ENCODE data around the gene LRRC4C. TPM values are rescaled to one million over a fixed set of nuclear protein-coding genes. Genes with fewer than 3 reads are reported as not detected.
"Not testable (repeated sequence)": the region's sequence is repeated elsewhere in the genome, so short reads cannot be mapped to it uniquely, and the experiment has no call there.

Gene LRRC4C
- total RNA-seq, 1 experiment from 2014 or later, result not detected

DNA sequence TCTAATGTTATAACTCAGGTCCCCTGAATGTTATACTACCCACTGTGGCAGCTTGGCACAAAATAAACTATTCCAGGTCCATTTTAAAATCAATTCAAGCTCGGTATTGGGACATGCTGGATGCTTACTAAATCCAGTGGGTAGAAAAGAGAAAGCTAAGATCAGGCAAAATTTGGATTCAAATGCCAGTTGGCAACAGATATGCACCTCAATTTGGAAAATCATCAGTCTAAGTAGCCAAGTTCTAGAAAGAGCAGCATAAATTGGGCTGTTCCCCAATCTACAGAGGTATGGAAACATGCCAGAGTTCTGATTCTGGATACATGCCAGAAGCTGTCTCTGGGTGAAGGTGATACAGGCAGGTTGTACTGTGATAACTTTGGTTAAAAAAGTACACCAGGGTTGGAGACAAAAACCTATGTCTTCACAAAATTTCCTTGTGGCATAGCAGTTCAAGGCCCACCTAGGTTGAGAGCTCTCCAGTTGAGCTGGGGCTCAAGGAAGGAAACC, 427.8 kb downstream of the LRRC4C start:
- in situ Hi-C loops (cut with HindIII; ENCODE audit: low pct_unique_long_range_greater_than_20kb, low sequenced_read_pairs), result no loop called here

DNA sequence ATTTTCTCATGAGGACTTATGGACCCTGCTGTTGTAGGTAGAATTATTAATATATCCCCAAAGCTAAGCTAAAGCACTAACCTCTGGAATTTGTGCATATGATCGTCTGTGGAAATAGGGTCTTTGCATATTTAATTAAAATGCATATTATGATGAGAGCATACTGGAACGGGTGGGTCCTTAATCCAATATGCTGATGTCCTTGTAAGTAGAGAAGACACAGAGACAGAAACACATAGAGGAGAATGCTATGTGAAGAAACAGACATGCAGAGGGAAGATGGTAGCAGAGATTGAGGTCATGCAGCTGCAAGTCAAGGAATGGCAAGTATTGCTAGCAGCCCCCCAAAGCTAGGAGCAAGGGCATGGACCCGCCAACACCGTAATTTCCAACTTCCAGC, 439.2 kb downstream of the LRRC4C start:
- in situ Hi-C loops (cut with HindIII; ENCODE audit: low pct_unique_long_range_greater_than_20kb, low sequenced_read_pairs), result no loop called here
- DNase-seq (ENCODE audit: low read depth, low spot score), result no peak

More for the DNA sequence above, 427.8 kb downstream of the LRRC4C start:
- no peak for DNase-seq (ENCODE audit: low read depth, low spot score)

DNA sequence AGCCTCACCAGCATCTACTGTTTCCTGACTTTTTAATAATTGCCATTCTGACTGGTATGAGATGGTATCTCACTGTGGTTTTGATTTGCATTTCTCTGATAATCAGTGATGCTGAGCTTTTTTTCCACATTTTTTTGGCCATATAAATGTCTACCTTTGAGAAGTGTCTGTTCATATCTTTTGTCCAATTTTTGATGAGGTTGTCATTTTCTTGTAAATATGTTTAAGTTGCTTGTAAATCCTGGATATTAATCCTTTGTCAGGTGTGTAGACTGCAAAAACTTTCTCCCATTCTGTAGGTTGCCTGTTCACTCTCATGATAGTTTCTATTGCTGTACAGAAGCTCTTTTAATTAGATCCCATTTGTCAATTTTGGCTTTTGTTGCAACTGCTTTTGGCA, 439.8 kb downstream of the LRRC4C start:
- in situ Hi-C loops (cut with HindIII; ENCODE audit: low pct_unique_long_range_greater_than_20kb, low sequenced_read_pairs); DNase-seq (ENCODE audit: low read depth, low spot score): not testable (repeated sequence)

DNA sequence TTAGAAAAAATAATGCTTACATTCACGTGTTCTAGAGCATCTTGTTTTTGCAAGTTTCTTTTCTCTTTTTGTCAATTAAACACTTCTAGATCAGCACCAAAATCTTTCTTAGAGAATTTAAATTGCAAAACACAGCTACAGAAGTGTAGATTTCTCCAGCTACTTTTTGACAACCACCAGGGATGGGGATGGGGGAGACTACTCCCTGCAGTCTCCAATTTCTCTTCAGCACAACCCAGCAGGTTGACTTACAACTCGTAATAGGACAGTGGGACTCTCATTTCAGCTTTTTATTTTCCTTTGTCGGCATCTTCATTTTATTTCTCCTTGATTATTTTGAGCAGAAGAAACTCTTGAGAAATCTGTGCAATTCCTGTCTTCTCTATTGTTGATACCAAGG, 441.2 kb downstream of the LRRC4C start:
- in situ Hi-C loops (cut with HindIII; ENCODE audit: low pct_unique_long_range_greater_than_20kb, low sequenced_read_pairs), result no loop called here
- no peak for DNase-seq (ENCODE audit: low read depth, low spot score)

DNA sequence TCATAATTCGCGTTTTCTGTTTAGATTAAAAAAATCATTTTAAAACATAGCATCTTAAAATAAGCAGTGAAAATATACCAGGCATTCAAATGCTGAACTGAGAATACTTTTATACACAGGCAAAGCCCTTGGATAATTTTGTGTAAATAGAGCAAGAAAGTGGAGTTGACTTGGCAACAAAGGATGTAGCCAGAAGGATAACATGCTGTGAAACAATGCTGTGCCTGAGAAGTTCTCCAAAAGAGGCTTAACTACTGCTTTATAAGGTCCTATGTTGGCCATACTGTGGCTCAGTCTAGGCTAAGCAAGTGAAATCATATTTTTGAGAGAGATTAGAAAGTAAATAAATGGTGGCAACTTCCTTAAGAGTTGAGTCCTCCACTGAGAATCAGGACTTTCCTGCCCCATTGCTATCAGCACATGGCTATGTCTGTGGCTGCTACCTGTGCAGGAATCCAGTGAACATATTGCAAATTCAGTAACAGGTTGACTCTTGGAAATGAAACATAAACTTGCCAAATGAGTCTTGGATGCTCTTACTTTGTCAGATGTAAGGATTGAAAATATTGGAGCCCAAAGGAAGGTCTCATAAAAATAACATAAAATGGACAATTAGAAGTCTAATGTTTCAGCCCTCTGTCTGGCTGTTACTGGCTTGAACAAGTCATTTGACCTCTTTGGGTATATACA, 448.9 kb downstream of the LRRC4C start:
- in situ Hi-C loops (cut with HindIII; ENCODE audit: low pct_unique_long_range_greater_than_20kb, low sequenced_read_pairs), result no loop called here
- no peak for DNase-seq (ENCODE audit: low read depth, low spot score)

DNA sequence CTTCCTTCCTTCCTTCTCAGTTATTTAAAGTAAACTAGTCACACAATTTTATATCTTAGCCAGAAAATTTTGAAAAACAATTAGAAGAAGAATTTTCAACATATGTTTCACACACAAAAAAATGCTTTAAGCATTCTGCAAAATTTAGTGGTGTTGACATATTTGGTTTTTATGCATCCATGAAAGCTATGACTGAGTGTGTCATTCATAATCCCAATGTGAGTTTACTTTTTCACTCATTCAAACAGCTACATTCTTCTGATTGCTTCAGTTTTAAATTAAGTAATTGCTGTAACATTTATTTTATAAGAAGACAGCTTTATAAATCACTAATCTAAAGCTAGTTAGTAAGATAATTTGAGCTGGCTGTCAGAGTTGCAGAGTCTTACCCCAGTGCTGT, 453.5 kb downstream of the LRRC4C start:
- in situ Hi-C loops (cut with HindIII; ENCODE audit: low pct_unique_long_range_greater_than_20kb, low sequenced_read_pairs), result no loop called here

DNA sequence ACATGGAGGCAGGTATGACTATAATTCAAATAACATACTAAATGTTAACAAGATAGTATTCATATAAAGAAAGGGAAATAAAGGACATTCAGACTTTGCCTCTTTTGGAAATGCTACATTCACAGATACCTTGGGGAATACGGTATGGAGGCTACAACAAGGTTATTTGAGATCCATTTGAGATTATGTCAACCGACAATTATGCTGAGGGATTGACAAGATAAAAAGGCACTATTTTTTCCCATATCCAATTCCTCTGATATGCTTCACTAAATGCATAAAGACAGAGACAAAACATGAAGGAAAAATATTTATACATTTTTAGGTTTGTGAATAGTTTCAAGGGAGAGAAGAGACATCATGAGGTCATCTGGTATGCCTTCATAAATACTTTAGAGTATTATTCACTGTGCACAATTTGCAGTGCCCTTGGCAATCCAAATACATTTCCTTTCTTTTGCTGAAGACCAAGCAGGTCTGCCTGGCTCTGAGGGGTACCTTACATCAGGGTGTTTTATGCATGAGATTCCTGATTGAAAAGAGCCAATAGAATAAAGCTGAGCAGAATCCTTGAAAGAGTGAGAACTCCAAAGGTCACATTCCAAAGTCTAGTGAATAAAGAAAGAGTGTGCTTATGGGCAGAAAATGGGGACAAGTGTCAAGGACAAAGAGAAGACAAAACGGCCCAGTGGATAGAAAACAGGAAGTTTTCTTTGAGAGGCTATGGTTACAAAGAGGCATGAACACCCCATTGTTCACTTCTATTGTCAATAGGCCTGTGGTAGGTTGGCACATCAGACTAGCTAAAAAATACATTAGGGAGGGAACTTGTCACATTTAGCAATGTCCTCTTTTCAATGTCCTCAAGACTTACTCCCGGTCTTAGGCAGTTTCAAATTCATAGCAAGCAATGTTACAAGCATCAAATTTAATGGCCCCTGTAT, 455.8 kb downstream of the LRRC4C start:
- no peak for DNase-seq (ENCODE audit: low read depth, low spot score)
- in situ Hi-C loops (cut with HindIII; ENCODE audit: low pct_unique_long_range_greater_than_20kb, low sequenced_read_pairs), result no loop called here

More for the DNA sequence above, 453.5 kb downstream of the LRRC4C start:
- no peak for DNase-seq (ENCODE audit: low read depth, low spot score)

DNA sequence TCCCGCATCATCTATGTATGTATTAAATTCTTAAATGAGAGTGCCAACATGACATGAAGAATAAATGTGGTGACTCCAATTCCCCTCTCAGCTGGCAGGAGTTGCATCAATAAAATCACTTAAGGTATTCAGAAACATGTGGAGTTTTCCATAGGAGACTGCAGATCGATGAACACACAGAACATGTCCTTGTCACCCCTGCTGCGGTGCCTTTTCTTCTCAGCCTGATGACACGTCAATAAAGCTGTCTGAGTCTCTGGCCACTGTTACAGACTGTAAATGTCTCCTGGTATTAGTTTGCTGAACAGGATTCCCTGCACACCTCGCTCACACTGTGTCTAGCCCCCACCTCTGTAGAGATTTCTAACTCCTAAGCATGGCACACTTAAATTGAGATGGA, 460.5 kb downstream of the LRRC4C start:
- DNase-seq (ENCODE audit: low read depth, low spot score), result no peak
- in situ Hi-C loops (cut with HindIII; ENCODE audit: low pct_unique_long_range_greater_than_20kb, low sequenced_read_pairs), result no loop called here

DNA sequence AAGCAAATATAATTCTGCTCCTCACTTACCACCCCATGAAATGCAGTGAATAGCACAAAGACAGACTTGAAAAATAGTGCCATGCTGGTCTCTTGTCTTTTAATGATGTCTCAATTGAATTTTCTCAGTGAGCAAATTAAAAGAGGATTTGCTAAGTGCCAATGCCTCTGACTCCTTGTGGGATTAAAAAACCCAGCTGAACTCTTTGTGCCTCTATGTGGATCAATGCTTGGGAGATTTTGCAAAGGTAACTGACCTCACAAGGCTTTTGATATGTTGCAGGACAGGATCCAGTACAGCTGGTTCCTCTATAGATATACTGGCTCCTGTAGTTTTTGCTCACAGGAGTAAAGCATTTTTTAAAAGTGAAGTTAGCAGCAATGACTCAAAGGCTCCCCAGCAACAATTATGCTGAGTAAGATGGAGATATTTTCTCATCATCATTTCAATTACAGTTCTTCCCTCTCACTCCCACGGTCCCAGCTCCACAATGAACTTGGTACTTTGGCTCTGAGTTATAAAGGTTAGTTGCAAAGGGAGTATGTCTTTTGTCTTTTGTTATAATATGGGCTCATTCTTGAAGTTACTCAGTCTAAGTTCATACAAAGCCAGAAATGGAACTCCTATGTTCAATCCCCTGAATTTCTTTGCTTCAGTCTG, 471.5 kb downstream of the LRRC4C start:
- in situ Hi-C loops (cut with HindIII; ENCODE audit: low pct_unique_long_range_greater_than_20kb, low sequenced_read_pairs), result no loop called here
- DNase-seq (ENCODE audit: low read depth, low spot score), result no peak

DNA sequence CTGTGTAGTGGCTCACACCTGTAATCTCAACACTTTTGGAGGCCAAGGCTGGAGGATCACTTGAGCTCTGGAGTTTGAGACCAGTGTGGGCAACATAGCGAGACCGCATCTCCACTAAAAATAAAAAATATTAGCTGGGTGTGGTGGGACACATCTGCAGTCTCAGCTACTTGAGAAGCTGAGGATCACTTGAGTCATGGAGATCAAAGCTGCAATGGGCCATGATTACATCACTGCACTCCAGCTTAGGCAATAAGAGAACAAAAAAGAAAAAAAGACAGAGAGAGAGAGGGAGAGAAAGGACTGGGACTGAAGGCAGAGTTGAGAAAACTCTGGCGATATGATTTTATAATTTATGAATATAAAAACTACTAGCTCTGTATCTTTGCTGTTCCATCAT, 473.1 kb downstream of the LRRC4C start:
- in situ Hi-C loops (cut with HindIII; ENCODE audit: low pct_unique_long_range_greater_than_20kb, low sequenced_read_pairs), result no loop called here
- DNase-seq (ENCODE audit: low read depth, low spot score), result no peak

DNA sequence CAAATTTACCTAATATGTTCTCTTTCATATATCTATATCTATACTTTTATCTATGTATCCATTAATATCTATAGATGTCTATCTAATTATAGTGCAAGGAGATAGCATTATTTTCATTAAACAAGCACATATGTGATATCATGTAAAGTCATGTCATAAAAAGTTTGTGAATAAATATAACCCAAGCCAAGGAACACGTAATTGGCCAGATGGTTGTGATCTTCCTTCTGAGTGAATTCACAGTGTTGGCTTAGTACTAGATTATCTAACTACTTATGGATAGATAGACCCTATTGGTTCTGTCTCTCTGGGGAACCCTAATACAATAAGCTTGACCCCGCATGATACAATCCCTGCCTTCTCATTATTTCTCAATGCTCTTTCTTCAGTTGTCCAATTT, 484.4 kb downstream of the LRRC4C start:
- no peak for DNase-seq (ENCODE audit: low read depth, low spot score)
- in situ Hi-C loops (cut with HindIII; ENCODE audit: low pct_unique_long_range_greater_than_20kb, low sequenced_read_pairs), result no loop called here

DNA sequence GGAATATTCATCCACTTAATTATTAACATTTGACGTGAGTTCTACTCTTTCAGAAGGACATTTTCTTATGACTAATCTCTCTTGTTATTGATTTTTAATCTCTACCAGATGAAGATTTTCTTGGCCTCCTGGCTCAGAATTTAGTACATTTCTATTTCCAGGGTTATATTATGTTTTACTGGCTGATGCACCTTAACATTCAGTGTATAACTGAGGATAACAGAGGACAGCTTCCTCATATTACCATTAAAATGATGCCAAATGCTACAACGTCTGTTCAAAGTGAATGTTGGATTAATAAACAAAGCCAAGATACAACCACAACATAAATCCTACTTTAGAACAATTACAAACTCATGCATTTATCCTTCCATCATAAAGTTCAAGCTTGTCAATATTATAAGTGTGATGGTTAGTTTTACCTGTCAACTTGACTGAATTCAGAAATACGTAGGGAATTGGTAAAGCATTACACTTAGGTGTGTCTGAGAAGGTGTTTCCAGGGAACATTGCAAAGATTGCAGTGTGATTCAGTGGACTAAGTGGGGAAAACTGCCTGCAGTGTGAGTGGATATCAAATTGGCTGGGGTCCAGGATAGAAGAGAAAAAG, 485.2 kb downstream of the LRRC4C start:
- DNase-seq (ENCODE audit: low read depth, low spot score), result no peak
- in situ Hi-C loops (cut with HindIII; ENCODE audit: low pct_unique_long_range_greater_than_20kb, low sequenced_read_pairs), result no loop called here

DNA sequence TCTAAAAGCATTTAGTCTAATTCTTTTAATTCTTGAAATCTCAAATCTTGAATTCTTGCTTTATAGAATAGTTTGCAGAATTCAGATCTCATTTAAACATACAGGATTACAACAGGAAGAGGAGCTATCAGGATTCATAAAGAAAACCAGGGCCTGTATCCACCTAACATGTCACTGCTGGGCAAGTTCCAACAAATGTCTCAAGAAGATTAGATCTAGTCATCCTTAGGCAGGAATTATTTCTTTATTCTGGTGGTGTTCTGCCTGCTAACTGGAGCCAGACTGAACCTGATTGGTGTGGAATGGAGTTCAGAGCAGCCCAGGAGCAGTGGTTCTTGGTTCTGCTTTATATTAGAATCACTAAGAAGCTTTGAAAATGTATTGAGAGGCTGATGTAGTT, 500.7 kb downstream of the LRRC4C start:
- in situ Hi-C loops (cut with HindIII; ENCODE audit: low pct_unique_long_range_greater_than_20kb, low sequenced_read_pairs), result no loop called here
- DNase-seq (ENCODE audit: low read depth, low spot score), result no peak

DNA sequence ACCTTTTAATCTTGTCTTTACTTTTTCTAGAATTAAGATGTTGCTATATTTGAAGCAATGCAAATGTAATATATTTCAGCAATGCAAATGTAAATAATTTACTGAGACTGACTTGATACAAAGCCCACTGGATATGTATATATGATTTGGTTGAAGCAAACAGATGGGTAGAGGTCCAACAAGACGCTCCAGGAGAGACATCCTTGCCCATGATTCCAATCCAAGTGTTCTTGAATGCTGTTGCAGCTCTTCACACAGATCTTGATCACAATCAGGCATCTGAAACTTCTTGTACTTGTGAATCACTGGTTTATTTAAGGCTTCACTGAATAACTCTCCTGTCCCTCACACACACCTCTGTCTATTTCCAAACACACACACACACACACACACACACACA, 507.0 kb downstream of the LRRC4C start:
- DNase-seq (ENCODE audit: low read depth, low spot score), result no peak
- in situ Hi-C loops (cut with HindIII; ENCODE audit: low pct_unique_long_range_greater_than_20kb, low sequenced_read_pairs), result no loop called here

DNA sequence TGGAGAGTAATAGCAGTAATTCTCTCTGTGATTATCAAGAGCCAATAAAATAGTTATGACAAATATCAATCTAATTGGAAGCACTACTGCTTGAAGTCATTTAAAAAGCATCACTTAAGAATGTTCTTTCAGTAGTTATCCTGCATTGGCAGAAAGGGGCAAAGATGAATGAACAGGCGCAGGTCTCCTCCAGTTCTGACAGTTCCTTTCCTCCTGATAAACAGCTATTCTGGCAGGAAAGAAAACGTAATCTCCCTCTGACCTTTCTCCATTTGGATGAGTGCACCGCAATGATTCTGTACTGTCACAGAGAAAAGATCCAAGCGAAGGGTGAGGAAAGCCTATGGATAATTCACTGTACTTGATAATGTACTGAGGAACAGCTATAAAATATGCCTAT, 521.5 kb downstream of the LRRC4C start:
- in situ Hi-C loops (cut with HindIII; ENCODE audit: low pct_unique_long_range_greater_than_20kb, low sequenced_read_pairs), result no loop called here
- DNase-seq (ENCODE audit: low read depth, low spot score), result no peak

DNA sequence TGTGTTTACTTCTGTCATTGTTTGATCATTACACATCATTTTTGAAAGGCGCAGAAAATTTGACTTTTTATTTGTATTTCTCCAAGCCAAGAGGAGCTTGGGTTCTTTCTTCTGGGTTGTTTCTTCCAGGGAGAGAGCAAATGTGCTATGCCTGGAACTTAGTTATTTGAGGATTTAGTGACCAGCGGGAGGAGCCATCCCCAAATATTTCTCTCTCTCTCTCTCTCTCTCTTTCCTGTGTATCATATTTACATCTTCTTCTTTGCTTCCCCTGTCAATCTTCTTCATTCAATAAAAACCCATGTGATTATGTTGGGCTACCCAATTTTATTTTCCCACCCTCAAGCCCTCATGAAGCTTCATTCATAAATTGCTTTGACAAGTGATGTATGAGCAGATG, 534.5 kb downstream of the LRRC4C start:
- in situ Hi-C loops (cut with HindIII; ENCODE audit: low pct_unique_long_range_greater_than_20kb, low sequenced_read_pairs), result no loop called here
- DNase-seq (ENCODE audit: low read depth, low spot score), result no peak

DNA sequence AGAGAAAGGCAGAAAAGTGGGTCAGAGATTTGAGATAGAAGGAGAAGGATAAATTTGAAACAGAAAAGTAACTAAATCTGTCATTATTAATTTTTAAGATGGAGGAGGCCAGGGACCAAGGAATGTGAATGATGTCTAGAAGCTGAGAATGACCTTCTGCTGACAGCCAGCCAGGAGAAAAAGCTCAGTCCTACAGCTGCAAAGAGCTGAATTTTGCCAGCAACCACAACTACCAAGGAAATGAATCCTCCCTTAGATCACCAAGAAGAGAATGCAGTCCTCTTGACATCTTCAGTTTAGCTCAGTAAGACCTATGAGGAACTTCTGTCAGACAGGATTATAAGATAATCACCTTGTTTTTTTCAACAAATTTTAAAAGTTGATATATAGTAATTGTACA, 538.2 kb downstream of the LRRC4C start:
- DNase-seq (ENCODE audit: low read depth, low spot score), result no peak
- in situ Hi-C loops (cut with HindIII; ENCODE audit: low pct_unique_long_range_greater_than_20kb, low sequenced_read_pairs), result no loop called here

DNA sequence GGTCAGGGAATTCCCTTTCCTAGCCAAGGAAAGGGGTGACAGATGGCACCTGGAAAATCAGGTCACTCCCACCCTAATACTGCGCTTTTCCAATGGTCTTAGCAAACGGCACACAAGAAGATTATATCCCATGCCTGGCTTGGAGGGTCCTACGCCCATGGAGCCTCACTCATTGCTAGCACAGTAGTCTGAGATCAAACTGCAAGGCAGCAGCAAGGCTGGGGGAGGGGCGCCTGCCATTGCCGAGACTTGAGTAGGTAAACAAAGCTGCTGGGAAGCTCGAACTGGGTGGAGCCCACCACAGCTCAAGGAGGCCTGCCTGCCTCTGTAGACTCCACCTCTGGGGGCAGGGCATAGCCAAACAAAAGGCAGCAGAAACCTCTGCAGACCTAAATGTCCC, 548.7 kb downstream of the LRRC4C start:
- DNase-seq (ENCODE audit: low read depth, low spot score); in situ Hi-C loops (cut with HindIII; ENCODE audit: low pct_unique_long_range_greater_than_20kb, low sequenced_read_pairs): not testable (repeated sequence)

All from SK-MEL-5 (cell line).